ENCODE data around the gene PLXDC1.

- TF ChIP-seq CTCF (IDR thresholded peaks at IDR 0.05; ENCODE audit: insufficient read depth, low read length) (no peak), REST (IDR thresholded peaks at IDR 0.05; ENCODE audit: insufficient replicate concordance, low read depth) (no peak)
Observed at GRCh38 chr17:39173080-39173479, 21.6 kb upstream of the PLXDC1 start.
